Measurements from ENCODE around the gene RAPGEF1. TPM values are rescaled to one million over a fixed set of nuclear protein-coding genes. Genes with fewer than 3 reads are reported as not detected.

Gene RAPGEF1
- total and polyA plus RNA-seq, 2 of the 13 experiments (the other 11 are each of a cell fraction or from before 2014, with no cell fraction given): 21.2 to 38.9 TPM

DNA sequence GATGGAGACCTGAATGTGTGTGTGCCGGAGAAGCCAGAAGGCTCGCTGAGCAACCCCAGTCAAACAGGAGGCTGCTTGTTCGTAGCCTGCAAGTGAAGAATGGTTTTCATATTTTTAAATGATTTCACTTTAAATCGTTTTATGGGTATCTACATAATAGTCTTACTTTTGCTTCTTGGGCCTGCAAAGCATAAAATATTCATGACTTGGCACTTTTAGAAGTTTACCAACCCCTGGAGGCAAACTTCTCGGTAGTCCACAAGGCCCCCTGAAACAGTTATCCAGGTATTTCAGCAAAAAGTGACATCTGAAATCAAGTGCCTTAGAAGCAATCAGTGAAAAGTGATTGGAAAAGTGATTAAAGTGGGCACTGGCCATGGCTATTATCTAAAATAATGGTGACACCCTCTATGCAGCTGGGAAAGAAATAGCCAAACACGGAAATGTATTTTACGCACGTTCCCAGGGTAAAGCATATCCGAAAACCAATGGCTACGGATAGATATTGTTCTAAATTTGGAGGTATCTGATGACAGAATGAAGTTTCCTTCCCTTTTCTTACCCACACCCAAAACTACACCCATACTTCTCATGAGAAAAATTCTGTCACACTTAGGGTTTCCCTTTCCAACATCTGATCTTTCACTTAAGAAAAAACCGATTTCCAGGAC lies 39.0 kb downstream of the RAPGEF1 start:
- Histone ChIP-seq H3K4me3 (replicated peaks in 1 of 3; ENCODE audit: insufficient read depth in 1 of 3, low read depth in 2 of 3, low read length in 3 of 3) (no peak overlapping the region), H3K4me1 (ENCODE audit: insufficient read depth, low read length) (peaks cover 59% of the 10 kb centered on the region), H4K20me1 (ENCODE audit: insufficient read depth, low read length) (peaks cover 10% of the 10 kb centered on the region), H3K4me2 (ENCODE audit: low read depth, low read length) (no peak overlapping the region), H3K9ac (ENCODE audit: insufficient read depth, low read depth, low read length) (no peak overlapping the region), H3K27ac (ENCODE audit: extremely low read length, insufficient read depth, low read length) (no peak overlapping the region), H3K36me3 (replicated peaks in 1 of 2; ENCODE audit: control insufficient read depth in 1 of 2, insufficient read depth in 2 of 2, low read length in 2 of 2) (no peaks in the 10 kb centered on the region), H3K27me3 (ENCODE audit: control insufficient read depth in 1 of 2, insufficient read depth in 2 of 2, low read length in 2 of 2) (no peaks in the 10 kb centered on the region), H3K9me3 (ENCODE audit: low read length) (no peaks in the 10 kb centered on the region), H3K79me2 (ENCODE audit: insufficient read depth, low read length) (peaks cover 62% of the 10 kb centered on the region), H2AFZ (ENCODE audit: low read length) (no peak overlapping the region)
- ChIA-PET POLR2A (interaction anchor here (0.8 kb wide), 1 partner anchor 32 kb away, joined by 3 read pairs; no protein-coding TSS in a partner anchor), CTCF (ENCODE audit: low intra/inter-chr PET ratio, low total read pairs) (no interaction called here)
- intact Hi-C loops (cut with micrococcal nuclease; ENCODE audit: unreplicated experiment) (no loop called here), in situ Hi-C loops (cut with HindIII; ENCODE audit: extremely low pct_ligation_motif_present, low pct_unique_long_range_greater_than_20kb) (no loop called here)
- TF ChIP-seq MAFK (conservative IDR thresholded peaks at IDR 0.05 in 1 of 2, IDR thresholded peaks at IDR 0.05 in 1 of 2; ENCODE audit: low read length in 2 of 2): peak; percentile 78 to 89
- TF ChIP-seq MAFF (IDR thresholded peaks at IDR 0.05; ENCODE audit: low read depth, low read length): peak; percentile 85
- peak; percentile 52; the same call in 1 of the 2 replicates for TF ChIP-seq NFE2L2 (IDR thresholded peaks at IDR 0.05; ENCODE audit: low read length)
- TF ChIP-seq SAFB2 (CRISPR knock-in tag; IDR thresholded peaks at IDR 0.05; ENCODE audit: borderline replicate concordance, low read depth): no peak
- FAIRE-seq (no peak), ATAC-seq (no peak), DNase-seq (ENCODE audit: low spot score) (no peak)
- no TSS peak for BruUV-seq (replicated peaks)
- 97% methylated on average over 11 of the region's 11 CpGs for WGBS (ENCODE audit: low lambda C conversion rate)

- no peak overlapping the region for H3K9ac ChIP-seq (ENCODE audit: insufficient read depth, low read depth, low read length)
- BruUV-seq (replicated peaks): no TSS peak
- no peaks in the 10 kb centered on the region for H3K9me3 ChIP-seq (ENCODE audit: low read length)
- H3K4me1 ChIP-seq (ENCODE audit: insufficient read depth, low read length): peaks cover 51% of the 10 kb centered on the region
- no peak for FAIRE-seq
- no peak overlapping the region for H3K27ac ChIP-seq (ENCODE audit: extremely low read length, insufficient read depth, low read length)
- in situ Hi-C loops (cut with HindIII; ENCODE audit: extremely low pct_ligation_motif_present, low pct_unique_long_range_greater_than_20kb) (no loop called here), intact Hi-C loops (cut with micrococcal nuclease; ENCODE audit: unreplicated experiment) (no loop called here)
- 96% methylated on average over 7 of the region's 7 CpGs for WGBS (ENCODE audit: low lambda C conversion rate)
- no peak overlapping the region for H2AFZ ChIP-seq (ENCODE audit: low read length)
- no peak overlapping the region for H3K4me3 ChIP-seq (replicated peaks in 1 of 3; ENCODE audit: insufficient read depth in 1 of 3, low read depth in 2 of 3, low read length in 3 of 3)
- no peaks in the 10 kb centered on the region for H3K36me3 ChIP-seq (replicated peaks in 1 of 2; ENCODE audit: control insufficient read depth in 1 of 2, insufficient read depth in 2 of 2, low read length in 2 of 2)
- H3K79me2 ChIP-seq (ENCODE audit: insufficient read depth, low read length): peaks cover 58% of the 10 kb centered on the region
- CTCF ChIA-PET (ENCODE audit: low intra/inter-chr PET ratio, low total read pairs): no interaction called here
- H3K27me3 ChIP-seq (ENCODE audit: control insufficient read depth in 1 of 2, insufficient read depth in 2 of 2, low read length in 2 of 2): no peaks in the 10 kb centered on the region
- no peak for DNase-seq (ENCODE audit: low spot score)
- TF ChIP-seq ZNF674 (CRISPR knock-in tag; IDR thresholded peaks at IDR 0.05; ENCODE audit: low read depth): no peak
- TF ChIP-seq ZNF737 (CRISPR knock-in tag; IDR thresholded peaks at IDR 0.05; ENCODE audit: borderline replicate concordance): no peak
- TF ChIP-seq ZNF331 (CRISPR knock-in tag; IDR thresholded peaks at IDR 0.05): no peak
- TF ChIP-seq EED (CRISPR knock-in tag; IDR thresholded peaks at IDR 0.05): no peak
- TF ChIP-seq TEAD3 (CRISPR knock-in tag; optimal IDR thresholded peaks at IDR 0.05; ENCODE audit: borderline replicate concordance): no peak
- TF ChIP-seq POLR2AphosphoS5 (IDR thresholded peaks at IDR 0.05; ENCODE audit: low read depth, low read length): no peak
- no peak for TF ChIP-seq ZNF3 (CRISPR knock-in tag; IDR thresholded peaks at IDR 0.05)
- TF ChIP-seq ZNF589 (CRISPR knock-in tag; conservative IDR thresholded peaks at IDR 0.05): no peak
- no peak for TF ChIP-seq ZNF20 (CRISPR knock-in tag; IDR thresholded peaks at IDR 0.05)
- no peak for TF ChIP-seq CENPX (CRISPR knock-in tag; IDR thresholded peaks at IDR 0.05)
- no peak for TF ChIP-seq ZFP82 (CRISPR knock-in tag; IDR thresholded peaks at IDR 0.05; ENCODE audit: borderline replicate concordance)
- POLR2A ChIA-PET: no interaction called here
- no peak overlapping the region for H3K4me2 ChIP-seq (ENCODE audit: low read depth, low read length)
- H4K20me1 ChIP-seq (ENCODE audit: insufficient read depth, low read length): peaks cover 10% of the 10 kb centered on the region
- ATAC-seq: no peak
Observed at GRCh38 chr9:131700076-131700475, 39.8 kb downstream of the RAPGEF1 start.
